Karpas-422 (cell line): ENCODE results near the gene ZNF397. TPM values are rescaled to one million over a fixed set of nuclear protein-coding genes. Genes with fewer than 3 reads are reported as not detected.
"Not testable (repeated sequence)": the region's sequence is repeated elsewhere in the genome, so short reads cannot be mapped to it uniquely, and the experiment has no call there.

Experiments used
- DNase-seq: peaks from one replicate; pipeline ENCODE4 v3.0.0-alpha.2; 2015
- H2AFZ ChIP-seq: fragments of 200-600 bp; sonication (generic); 2 replicates; pipeline ENCODE4 v1.6.1; 2014; ENCODE audit warnings: antibody characterized with exemption, low read length, mixed read lengths
- H3K27ac ChIP-seq: fragments of 200-600 bp; sonication (generic); 2 replicates; pipeline ENCODE4 v1.5.1; 2014; ENCODE audit warnings: mild to moderate bottlenecking, low read length, moderate library complexity
- H3K27me3 ChIP-seq: fragments of 200-600 bp; sonication (generic); 2 replicates; pipeline ENCODE4 v1.6.1; 2014; ENCODE audit warnings: low read length, mixed read lengths
- H3K36me3 ChIP-seq: fragments of 200-600 bp; sonication (generic); 2 replicates; pipeline ENCODE4 v1.6.1; 2014; ENCODE audit warnings: low read length, mixed read lengths; ENCODE audit not compliant: insufficient read depth
- H3K4me1 ChIP-seq: fragments of 200-600 bp; sonication (generic); 2 replicates; pipeline ENCODE4 v1.6.1; 2014; ENCODE audit warnings: mild to moderate bottlenecking, low read length, mixed read lengths
- H3K4me2 ChIP-seq: fragments of 200-600 bp; sonication (generic); 2 replicates; pipeline ENCODE4 v1.6.1; 2014; ENCODE audit warnings: low read length, low read depth, mild to moderate bottlenecking; ENCODE audit not compliant: poor library complexity, severe bottlenecking
- H3K4me3 ChIP-seq: fragments of 200-600 bp; sonication (generic); 2 replicates; pipeline ENCODE4 v1.5.1; 2014; ENCODE audit warnings: mild to moderate bottlenecking, antibody characterized with exemption, low read length, mixed read lengths
- H3K79me2 ChIP-seq: fragments of 200-600 bp; sonication (generic); 2 replicates; pipeline ENCODE4 v1.6.1; 2014; ENCODE audit warnings: mild to moderate bottlenecking, low read length, mixed read lengths
- H3K9ac ChIP-seq: fragments of 200-600 bp; sonication (generic); 2 replicates; pipeline ENCODE4 v1.6.0; 2014; ENCODE audit warnings: low read length
- H3K9me2 ChIP-seq: fragments of 200-600 bp; sonication (generic), shearing (Covaris generic); replicated peaks from 2 replicates; pipeline ENCODE4 v1.6.0; 2014; ENCODE audit warnings: mild to moderate bottlenecking, low read length, moderate library complexity; ENCODE audit not compliant: insufficient read depth
- H3K9me3 ChIP-seq: fragments of 300-700, 200-600 bp; sonication (generic); 2 replicates; pipeline ENCODE4 v1.6.1; 2014; ENCODE audit warnings: low read length, mixed read lengths
- H4K20me1 ChIP-seq: fragments of 200-600 bp; sonication (generic); 2 replicates; pipeline ENCODE4 v1.6.1; 2014; ENCODE audit warnings: mild to moderate bottlenecking, antibody characterized with exemption, low read length, low read depth; ENCODE audit not compliant: insufficient read depth
- total RNA-seq: library from RNA; depleted of rRNA; stranded (reverse); fragments of >200 nt; shearing (Covaris generic); gene quantifications from 2 replicates; pipeline ENCODE4 v1.2.3, GENCODE V29; 2014; ENCODE audit warnings: low replicate concordance

The ZNF397 gene
- total RNA-seq, 1 experiment from 2014 or later = 36.4 TPM

- H3K4me2 ChIP-seq, H3K36me3 ChIP-seq, DNase-seq: not testable (repeated sequence)
These were observed 34.9 kb upstream of the ZNF397 start for GRCh38 chr18:35205746-35206458.

DNA sequence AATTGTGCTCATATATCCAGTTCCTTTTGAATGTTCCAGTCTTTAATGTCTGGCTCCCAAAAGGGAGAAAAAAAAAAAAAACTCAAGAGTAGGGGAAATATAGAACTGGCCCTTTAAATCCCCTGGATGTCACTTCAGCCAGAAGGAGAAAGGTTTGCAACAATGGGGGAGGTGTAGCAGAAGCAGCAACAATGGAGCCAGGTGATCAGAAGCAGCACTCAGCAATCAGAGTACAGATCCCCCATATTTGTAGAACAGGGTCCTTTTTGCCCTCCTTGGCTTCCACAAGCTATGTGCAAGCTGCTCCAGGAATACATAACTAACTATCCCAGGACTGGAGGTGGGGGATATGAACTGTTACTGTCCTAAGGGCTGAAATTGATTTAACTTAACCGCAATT, 25.8 kb upstream of the ZNF397 start:
- H3K4me3 ChIP-seq = no peak overlapping the region
- H3K4me1 ChIP-seq = no peaks in the 10 kb centered on the region
- H3K9ac ChIP-seq = no peak overlapping the region
- H3K79me2 ChIP-seq = no peaks in the 10 kb centered on the region
- H3K36me3 ChIP-seq = no peaks in the 10 kb centered on the region
- no peak overlapping the region for H3K4me2 ChIP-seq
- H3K9me2 ChIP-seq = no peaks in the 10 kb centered on the region
- DNase-seq = peak; percentile 38
- H3K27me3 ChIP-seq = no peaks in the 10 kb centered on the region
- H2AFZ ChIP-seq = no peak overlapping the region
- no peaks in the 10 kb centered on the region for H4K20me1 ChIP-seq
- no peaks in the 10 kb centered on the region for H3K9me3 ChIP-seq
- no peak overlapping the region for H3K27ac ChIP-seq

More at GRCh38 chr18:35205746-35206458, 34.9 kb upstream of the ZNF397 start:
- H3K9ac ChIP-seq, H3K9me2 ChIP-seq, H3K9me3 ChIP-seq, H3K4me3 ChIP-seq, H4K20me1 ChIP-seq, H2AFZ ChIP-seq, H3K79me2 ChIP-seq, H3K27ac ChIP-seq, H3K27me3 ChIP-seq, H3K4me1 ChIP-seq: not testable (repeated sequence)

GRCh38 chr18:35216611-35217010, 24.2 kb upstream of the ZNF397 start:
- DNase-seq = peak; percentile 11
- H4K20me1 ChIP-seq, H3K4me3 ChIP-seq, H2AFZ ChIP-seq, H3K36me3 ChIP-seq, H3K9me3 ChIP-seq, H3K4me1 ChIP-seq, H3K4me2 ChIP-seq, H3K27ac ChIP-seq, H3K9ac ChIP-seq, H3K27me3 ChIP-seq, H3K9me2 ChIP-seq, H3K79me2 ChIP-seq: not testable (repeated sequence)

DNA sequence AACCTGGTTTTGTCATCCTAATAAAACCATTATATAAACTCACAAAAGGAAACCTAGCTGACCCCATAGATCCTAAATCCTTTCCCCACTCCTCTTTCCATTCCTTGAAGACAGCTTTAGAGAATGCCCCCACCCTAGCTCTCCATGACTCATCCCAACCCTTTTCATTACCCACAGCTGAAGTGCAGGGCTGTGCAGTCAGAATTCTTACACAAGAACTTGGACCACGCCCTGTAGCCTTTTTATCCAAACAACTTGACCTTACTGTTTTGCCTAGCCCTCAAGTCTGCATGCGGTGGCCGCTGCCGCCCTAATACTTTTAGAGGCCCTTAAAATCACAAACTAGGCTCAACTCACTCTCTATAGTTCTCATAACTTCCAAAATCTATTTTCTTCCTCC, 21.5 kb upstream of the ZNF397 start:
- not testable (repeated sequence) for H3K27ac ChIP-seq, H2AFZ ChIP-seq, H3K9me3 ChIP-seq, H4K20me1 ChIP-seq, H3K4me2 ChIP-seq, H3K27me3 ChIP-seq, H3K4me3 ChIP-seq, H3K4me1 ChIP-seq, H3K9ac ChIP-seq, H3K9me2 ChIP-seq, H3K36me3 ChIP-seq, H3K79me2 ChIP-seq
- DNase-seq = peak; percentile 21

GRCh38 chr18:35220424-35220823, 20.4 kb upstream of the ZNF397 start:
- no peaks in the 10 kb centered on the region for H3K9me2 ChIP-seq
- no peak overlapping the region for H3K4me3 ChIP-seq
- H3K4me1 ChIP-seq = no peaks in the 10 kb centered on the region
- H3K9me3 ChIP-seq = no peaks in the 10 kb centered on the region
- no peak overlapping the region for H3K9ac ChIP-seq
- H4K20me1 ChIP-seq = no peaks in the 10 kb centered on the region
- DNase-seq = no peak
- no peak overlapping the region for H3K27ac ChIP-seq
- no peaks in the 10 kb centered on the region for H3K36me3 ChIP-seq
- no peak overlapping the region for H3K4me2 ChIP-seq
- H3K79me2 ChIP-seq = no peaks in the 10 kb centered on the region
- H3K27me3 ChIP-seq = no peaks in the 10 kb centered on the region
- no peak overlapping the region for H2AFZ ChIP-seq

DNA sequence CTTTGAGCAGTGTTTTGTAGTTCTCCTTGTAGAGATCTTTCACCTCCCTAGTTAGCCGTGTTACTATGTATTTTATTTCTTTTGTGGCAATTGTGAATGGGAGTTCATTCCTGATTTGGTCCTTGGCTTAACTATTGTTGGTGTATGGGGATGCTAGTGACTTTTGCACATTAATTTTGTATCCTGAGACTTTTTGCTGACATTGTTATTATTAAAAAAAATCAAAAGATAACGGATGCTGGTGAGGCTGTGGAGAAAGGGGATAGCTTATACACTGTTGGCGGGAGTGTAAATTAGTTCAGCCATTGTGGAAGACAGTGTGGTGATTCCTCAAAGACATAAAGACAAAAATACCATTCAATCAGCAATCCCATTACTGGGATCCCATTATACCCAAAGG, 17.0 kb upstream of the ZNF397 start:
- H3K4me3 ChIP-seq = no peak overlapping the region
- H2AFZ ChIP-seq = no peak overlapping the region
- H3K9me2 ChIP-seq = no peaks in the 10 kb centered on the region
- H3K27ac ChIP-seq = no peak overlapping the region
- no peak overlapping the region for H3K4me2 ChIP-seq
- no peaks in the 10 kb centered on the region for H3K79me2 ChIP-seq
- H4K20me1 ChIP-seq = no peaks in the 10 kb centered on the region
- DNase-seq = no peak
- H3K4me1 ChIP-seq = no peaks in the 10 kb centered on the region
- H3K9ac ChIP-seq = no peak overlapping the region
- H3K27me3 ChIP-seq = no peaks in the 10 kb centered on the region
- no peaks in the 10 kb centered on the region for H3K36me3 ChIP-seq
- peaks cover 3% of the 10 kb centered on the region; the same call in 1 of the 2 replicates for H3K9me3 ChIP-seq

GRCh38 chr18:35227254-35227653, 13.6 kb upstream of the ZNF397 start:
- Histone ChIP-seq H3K27me3 (no peaks in the 10 kb centered on the region), H2AFZ (no peak overlapping the region), H3K27ac (no peak overlapping the region), H3K4me1 (peaks cover 4% of the 10 kb centered on the region), H3K9me3 (peaks cover 3% of the 10 kb centered on the region; the same call in 1 of the 2 replicates), H3K79me2 (no peaks in the 10 kb centered on the region), H3K4me2 (no peak overlapping the region), H3K36me3 (no peaks in the 10 kb centered on the region), H3K9ac (no peak overlapping the region), H3K4me3 (no peak overlapping the region), H3K9me2 (no peaks in the 10 kb centered on the region), H4K20me1 (no peaks in the 10 kb centered on the region)
- peak; percentile 40 for DNase-seq

GRCh38 chr18:35231052-35231451, 9.8 kb upstream of the ZNF397 start:
- Histone ChIP-seq H3K9me3 (peaks cover 3% of the 10 kb centered on the region; the same call in 1 of the 2 replicates), H3K9ac (peak overlapping the region; percentile 48; the same call in 1 of the 2 replicates), H3K9me2 (no peaks in the 10 kb centered on the region), H3K36me3 (no peaks in the 10 kb centered on the region), H3K27me3 (no peaks in the 10 kb centered on the region), H3K4me2 (peak overlapping the region; percentile 72), H3K27ac (no peak overlapping the region), H2AFZ (peak overlapping the region; percentile 83), H3K79me2 (no peaks in the 10 kb centered on the region), H3K4me3 (peak overlapping the region; percentile 46; the same call in 1 of the 2 replicates), H4K20me1 (no peaks in the 10 kb centered on the region), H3K4me1 (peaks cover 4% of the 10 kb centered on the region)
- DNase-seq = peak; percentile 93
